Activated CD8-positive, alpha-beta T cell treated with anti-CD3 and anti-CD28 coated beads for 36 hours (primary cell): Measurements from ENCODE around the gene RAB5A. TPM values are rescaled to one million over a fixed set of nuclear protein-coding genes. Genes with fewer than 3 reads are reported as not detected.

Source experiments
- ATAC-seq: fragments of 200-7000 bp; cut with Tn5 transposase; one replicate; pipeline ENCODE4 v1.10.0; 2021; ENCODE audit warnings: mild to moderate bottlenecking, moderate library complexity
- CTCF ChIA-PET: fragments of 350-600 bp; sonication (Branson Sonifier 250); formaldehyde crosslinking; loops from one replicate; lab custom pipeline; 2021; ENCODE audit warnings: antibody characterized with exemption; lab: Charles Lee
- POLR2A ChIA-PET: fragments of 350-600 bp; sonication (Branson Sonifier 250); formaldehyde crosslinking; loops from one replicate; lab custom pipeline; 2021; ENCODE audit warnings: antibody characterized with exemption; lab: Charles Lee
- DNase-seq: peaks from one replicate; pipeline ENCODE4 v3.0.0-alpha.2; 2020
- H3K27ac Mint-ChIP-seq: one replicate; pipeline ENCODE4 v1.8.0; 2021; ENCODE audit warnings: mild to moderate bottlenecking, mixed read lengths
- H3K27me3 Mint-ChIP-seq: one replicate; pipeline ENCODE4 v1.8.0; 2021; ENCODE audit warnings: mixed read lengths
- H3K36me3 Mint-ChIP-seq: one replicate; pipeline ENCODE4 v1.8.0; 2021; ENCODE audit warnings: low read depth, mixed read lengths
- H3K4me1 Mint-ChIP-seq: one replicate; pipeline ENCODE4 v1.8.0; 2021; ENCODE audit warnings: low read depth, mixed read lengths
- H3K4me3 Mint-ChIP-seq: one replicate; pipeline ENCODE4 v1.8.0; 2021; ENCODE audit warnings: mild to moderate bottlenecking, moderate library complexity, mixed read lengths
- H3K9me3 Mint-ChIP-seq: one replicate; pipeline ENCODE4 v1.8.0; 2021; ENCODE audit warnings: mixed read lengths
- intact Hi-C: fragments of 100-400 bp; cut with micrococcal nuclease; formaldehyde crosslinking; loops from one replicate; pipeline ENCODE4 v1.10.0; 2022
- total RNA-seq, 2 experiments: library from RNA; stranded (reverse); gene quantifications; one replicate each; pipeline ENCODE4 v1.2.3, GENCODE V29; 2021
- TF ChIP-seq, protein P1 (sequence below): fragments of 200-600 bp; IDR thresholded peaks from one replicate; pipeline ENCODE4 v1.8.0; 2022; ENCODE audit warnings: antibody characterized with exemption, mild to moderate bottlenecking

Gene RAB5A
- total RNA-seq, 2 experiments from 2014 or later, result 54.3 to 55.8 TPM

DNA sequence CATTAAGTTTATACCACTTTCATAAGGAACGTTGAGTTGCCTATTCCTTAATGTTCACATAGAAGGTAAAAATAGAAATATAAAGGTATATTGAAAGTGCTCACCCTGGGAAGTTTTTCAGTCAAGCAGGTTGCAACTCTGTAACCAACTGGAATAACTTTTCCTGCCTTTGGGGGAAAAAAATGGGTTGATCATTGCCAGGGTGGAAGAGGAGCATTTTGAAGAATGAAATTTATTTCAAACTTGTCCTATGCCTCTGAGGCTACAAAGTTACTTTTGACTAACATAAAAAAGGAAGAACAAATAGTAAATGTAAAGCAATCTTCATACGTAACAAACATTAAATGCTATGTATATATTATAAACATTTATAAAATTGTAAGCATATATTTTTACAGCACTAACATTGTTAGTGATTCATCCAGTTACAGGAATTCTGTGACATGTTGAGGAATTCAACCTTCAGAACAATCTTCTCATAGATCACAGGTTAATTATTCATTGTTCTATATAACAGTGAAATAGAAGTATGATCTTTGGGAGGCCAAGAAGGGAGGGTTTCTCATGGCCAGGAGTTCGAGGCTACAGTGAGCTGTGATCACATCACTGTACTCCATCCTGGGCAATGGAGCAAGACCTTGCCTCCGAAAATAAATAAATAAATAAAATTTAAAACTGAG, 26.4 kb upstream of the RAB5A start:
- CTCF ChIA-PET, result no interaction called here
- no peaks in the 10 kb centered on the region for H3K27me3 Mint-ChIP-seq

DNA sequence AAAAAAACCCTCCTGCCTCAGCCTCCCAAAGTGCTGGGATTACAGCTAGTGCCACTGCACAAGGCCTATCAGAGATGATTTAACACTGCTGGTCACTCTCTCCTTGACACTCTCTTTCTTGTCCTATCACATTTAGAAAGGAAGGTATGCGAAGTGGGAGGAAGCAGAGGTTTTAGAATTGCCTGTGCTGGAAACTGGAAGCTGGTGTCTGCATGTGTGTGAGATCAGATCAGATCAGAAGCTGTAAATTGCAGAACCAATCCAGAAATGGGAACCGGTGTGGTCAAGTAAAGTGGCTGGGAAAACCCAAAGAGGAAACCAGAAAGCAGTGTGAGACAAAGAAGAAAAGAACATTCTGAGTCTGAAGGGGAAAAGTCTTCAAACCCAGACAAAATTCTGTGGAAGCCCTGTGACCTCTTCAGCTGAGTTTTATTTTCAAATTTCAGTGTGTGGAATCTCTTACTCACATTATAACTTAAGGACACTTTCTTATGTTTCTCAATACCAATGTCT, 15.7 kb upstream of the RAB5A start:
- ChIA-PET POLR2A (interaction anchor here (0.6 to 1.0 kb wide), 4 partner anchors 9 to 255 kb away, joined by 3 to 5 read pairs (median 3); partner anchors contain the start of gene SGO1), CTCF (interaction anchor here (1.4 to 1.8 kb wide), 2 partner anchors 24 to 45 kb away, joined by 4 to 5 read pairs; no protein-coding TSS in a partner anchor)
- H3K36me3 Mint-ChIP-seq, result no peaks in the 10 kb centered on the region
- intact Hi-C loops, result loop anchor here (5.0 kb wide), 2 partner anchors 111 to 126 kb away; partner anchors contain the start of gene KAT2B
- peak overlapping the region; percentile 11 for H3K4me3 Mint-ChIP-seq
- TF ChIP-seq, protein P1, sequence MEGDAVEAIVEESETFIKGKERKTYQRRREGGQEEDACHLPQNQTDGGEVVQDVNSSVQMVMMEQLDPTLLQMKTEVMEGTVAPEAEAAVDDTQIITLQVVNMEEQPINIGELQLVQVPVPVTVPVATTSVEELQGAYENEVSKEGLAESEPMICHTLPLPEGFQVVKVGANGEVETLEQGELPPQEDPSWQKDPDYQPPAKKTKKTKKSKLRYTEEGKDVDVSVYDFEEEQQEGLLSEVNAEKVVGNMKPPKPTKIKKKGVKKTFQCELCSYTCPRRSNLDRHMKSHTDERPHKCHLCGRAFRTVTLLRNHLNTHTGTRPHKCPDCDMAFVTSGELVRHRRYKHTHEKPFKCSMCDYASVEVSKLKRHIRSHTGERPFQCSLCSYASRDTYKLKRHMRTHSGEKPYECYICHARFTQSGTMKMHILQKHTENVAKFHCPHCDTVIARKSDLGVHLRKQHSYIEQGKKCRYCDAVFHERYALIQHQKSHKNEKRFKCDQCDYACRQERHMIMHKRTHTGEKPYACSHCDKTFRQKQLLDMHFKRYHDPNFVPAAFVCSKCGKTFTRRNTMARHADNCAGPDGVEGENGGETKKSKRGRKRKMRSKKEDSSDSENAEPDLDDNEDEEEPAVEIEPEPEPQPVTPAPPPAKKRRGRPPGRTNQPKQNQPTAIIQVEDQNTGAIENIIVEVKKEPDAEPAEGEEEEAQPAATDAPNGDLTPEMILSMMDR, result no peak
- peaks cover 11% of the 10 kb centered on the region for H3K27me3 Mint-ChIP-seq
- peak; percentile 67 for DNase-seq
- H3K27ac Mint-ChIP-seq, result peak overlapping the region; percentile 84
- H3K4me1 Mint-ChIP-seq, result peaks cover 33% of the 10 kb centered on the region
- peak; percentile 75 for ATAC-seq
- H3K9me3 Mint-ChIP-seq, result no peaks in the 10 kb centered on the region

More for the DNA sequence above, 26.4 kb upstream of the RAB5A start:
- ATAC-seq, result no peak
- no peaks in the 10 kb centered on the region for H3K4me1 Mint-ChIP-seq
- intact Hi-C loops, result no loop called here
- TF ChIP-seq, protein P1, result no peak
- no peak overlapping the region for H3K27ac Mint-ChIP-seq
- H3K4me3 Mint-ChIP-seq, result no peak overlapping the region
- no peaks in the 10 kb centered on the region for H3K9me3 Mint-ChIP-seq
- POLR2A ChIA-PET, result no interaction called here
- DNase-seq, result no peak
- no peaks in the 10 kb centered on the region for H3K36me3 Mint-ChIP-seq

DNA sequence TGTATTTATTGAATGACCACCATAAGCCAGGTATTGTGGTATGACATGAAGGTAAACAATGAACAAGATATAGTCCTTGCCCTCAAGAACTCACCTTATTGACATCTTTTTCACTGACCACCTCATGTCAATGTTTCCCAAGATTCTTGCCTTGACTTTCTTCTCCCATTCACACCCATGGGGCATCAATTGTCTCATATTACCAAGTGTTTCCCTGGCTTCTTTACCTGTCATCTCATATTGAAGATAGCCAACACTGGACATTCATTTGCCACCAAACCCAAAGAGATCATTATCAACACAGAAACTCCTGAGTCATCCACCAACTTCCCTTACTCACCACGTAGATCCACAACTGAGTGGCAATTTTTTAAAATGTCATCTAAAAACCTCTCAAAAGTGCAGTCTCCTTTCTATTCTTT, 15.1 kb upstream of the RAB5A start:
- intact Hi-C loops, result loop anchor here (5.0 kb wide), 2 partner anchors 111 to 126 kb away; partner anchors contain the start of gene KAT2B
- ChIA-PET CTCF (no interaction called here), POLR2A (interaction anchor here (0.6 to 1.0 kb wide), 2 partner anchors 9 to 255 kb away, joined by 3 read pairs; partner anchors contain the start of gene SGO1)
- peak overlapping the region; percentile 11 for H3K4me3 Mint-ChIP-seq
- ATAC-seq (peak; percentile 45), DNase-seq (no peak)
- H3K36me3 Mint-ChIP-seq, result no peaks in the 10 kb centered on the region
- peaks cover 11% of the 10 kb centered on the region for H3K27me3 Mint-ChIP-seq
- peak overlapping the region; percentile 84 for H3K27ac Mint-ChIP-seq
- H3K9me3 Mint-ChIP-seq, result no peaks in the 10 kb centered on the region
- TF ChIP-seq, protein P1, result no peak
- H3K4me1 Mint-ChIP-seq, result peaks cover 33% of the 10 kb centered on the region

DNA sequence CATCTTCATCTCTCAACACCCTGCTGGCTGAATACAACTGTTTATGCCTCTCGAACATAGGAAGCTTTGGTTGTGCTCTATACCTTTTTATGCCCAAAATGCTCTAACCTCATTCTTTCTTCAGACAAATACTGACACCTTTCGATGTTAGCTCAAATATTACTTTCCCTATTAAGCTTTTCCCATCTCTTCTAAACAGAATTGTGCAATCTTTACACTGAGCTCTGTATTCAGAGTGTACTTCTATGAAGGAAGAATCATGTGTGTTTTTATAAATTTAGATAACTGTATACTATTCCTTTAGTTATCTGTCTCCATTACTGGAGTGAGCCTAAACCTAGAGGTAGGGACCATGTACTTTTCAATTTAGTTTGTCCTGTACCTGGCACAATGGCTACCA, 14.5 kb upstream of the RAB5A start:
- peak overlapping the region; percentile 84 for H3K27ac Mint-ChIP-seq
- intact Hi-C loops, result loop anchor here (5.0 kb wide), 2 partner anchors 110 to 125 kb away; partner anchors contain the start of gene KAT2B
- no peaks in the 10 kb centered on the region for H3K9me3 Mint-ChIP-seq
- ChIA-PET POLR2A (interaction anchor here (1.1 kb wide), 1 partner anchor 14 kb away, joined by 3 read pairs; no protein-coding TSS in a partner anchor), CTCF (no interaction called here)
- TF ChIP-seq, protein P1, result no peak
- H3K4me1 Mint-ChIP-seq, result peaks cover 37% of the 10 kb centered on the region
- no peaks in the 10 kb centered on the region for H3K36me3 Mint-ChIP-seq
- no peak overlapping the region for H3K4me3 Mint-ChIP-seq
- DNase-seq (no peak), ATAC-seq (no peak)
- peaks cover 9% of the 10 kb centered on the region for H3K27me3 Mint-ChIP-seq
